ENCODE measurements around the gene PRR3.

- no peak for TF ChIP-seq POLR2A (IDR thresholded peaks at IDR 0.05; ENCODE audit: low read length)
- no peak for TF ChIP-seq GATA1 (IDR thresholded peaks at IDR 0.05; ENCODE audit: low read depth, low read length)
Observed at GRCh38 chr6:30513451-30513850, 43.6 kb upstream of the PRR3 start.

All from erythroblast (primary cell).